GM21381 (cell line): ENCODE measurements around the gene ADAMTS5.

Experiments
- ATAC-seq: cut with Tn5 transposase; IDR thresholded peaks from one replicate; pipeline ENCODE4 v1.9.1; 2021; ENCODE audit warnings: mild to moderate bottlenecking, moderate library complexity; ENCODE audit not compliant: unreplicated experiment

ADAMTS5 gene

GRCh38 chr21:26949830-26950229, 17.1 kb downstream of the ADAMTS5 start:
- no peak for ATAC-seq

GRCh38 chr21:26948194-26948593, 18.7 kb downstream of the ADAMTS5 start:
- ATAC-seq = no peak

GRCh38 chr21:26946744-26947446, 20.0 kb downstream of the ADAMTS5 start:
- no peak for ATAC-seq

- ATAC-seq = no peak
These were observed 20.8 kb downstream of the ADAMTS5 start for GRCh38 chr21:26945916-26946675.

GRCh38 chr21:26943921-26944320, 23.0 kb downstream of the ADAMTS5 start:
- ATAC-seq = no peak

GRCh38 chr21:26941421-26941820, 25.5 kb downstream of the ADAMTS5 start:
- no peak for ATAC-seq

GRCh38 chr21:26939601-26940111, 27.2 kb downstream of the ADAMTS5 start:
- ATAC-seq = no peak

GRCh38 chr21:26936641-26937040, 30.2 kb downstream of the ADAMTS5 start:
- ATAC-seq = no peak

- ATAC-seq = no peak
These were observed 30.9 kb downstream of the ADAMTS5 start for GRCh38 chr21:26935977-26936376.

GRCh38 chr21:26934383-26934782, 32.5 kb downstream of the ADAMTS5 start:
- no peak for ATAC-seq

GRCh38 chr21:26933448-26933847, 33.4 kb downstream of the ADAMTS5 start:
- ATAC-seq = no peak

GRCh38 chr21:26925636-26926035, 41.3 kb downstream of the ADAMTS5 start:
- ATAC-seq = no peak

- no peak for ATAC-seq
These were observed 41.8 kb downstream of the ADAMTS5 start for GRCh38 chr21:26925122-26925521.

GRCh38 chr21:26923986-26924385, 42.9 kb downstream of the ADAMTS5 start:
- no peak for ATAC-seq

GRCh38 chr21:26920055-26920454, 46.8 kb downstream of the ADAMTS5 start:
- ATAC-seq = no peak

GRCh38 chr21:26918323-26919079, 48.4 kb downstream of the ADAMTS5 start:
- ATAC-seq = no peak

- ATAC-seq = no peak
These were observed 50.1 kb downstream of the ADAMTS5 start for GRCh38 chr21:26916799-26917198.

GRCh38 chr21:26914557-26914956, 52.3 kb downstream of the ADAMTS5 start:
- no peak for ATAC-seq

GRCh38 chr21:26912466-26912865, 54.4 kb downstream of the ADAMTS5 start:
- no peak for ATAC-seq

GRCh38 chr21:26909972-26910371, 56.9 kb downstream of the ADAMTS5 start:
- ATAC-seq = no peak

- no peak for ATAC-seq
These were observed 65.9 kb downstream of the ADAMTS5 start for GRCh38 chr21:26900980-26901379.
